ENCODE measurements around the gene ITGA1.

ITGA1 gene

DNA sequence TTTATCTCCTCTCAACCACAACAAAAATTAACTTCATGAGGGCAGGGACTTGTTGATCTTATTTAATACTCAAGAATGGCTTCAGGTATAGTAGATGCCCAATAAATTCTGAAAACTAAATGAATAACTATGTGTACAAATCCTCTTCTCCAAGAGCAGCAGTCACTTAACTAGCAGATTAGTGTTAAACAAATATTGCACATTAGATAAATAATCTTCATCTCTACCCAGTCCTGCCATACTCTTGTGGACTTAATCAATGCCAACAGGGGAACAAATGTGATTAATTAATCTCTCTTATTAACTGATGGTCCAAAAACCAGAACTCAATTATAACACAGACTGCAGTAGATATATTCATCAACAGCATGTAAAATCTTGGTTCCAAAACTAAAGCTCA is 15.0 kb upstream of the ITGA1 start:
- no peak for DNase-seq

DNA sequence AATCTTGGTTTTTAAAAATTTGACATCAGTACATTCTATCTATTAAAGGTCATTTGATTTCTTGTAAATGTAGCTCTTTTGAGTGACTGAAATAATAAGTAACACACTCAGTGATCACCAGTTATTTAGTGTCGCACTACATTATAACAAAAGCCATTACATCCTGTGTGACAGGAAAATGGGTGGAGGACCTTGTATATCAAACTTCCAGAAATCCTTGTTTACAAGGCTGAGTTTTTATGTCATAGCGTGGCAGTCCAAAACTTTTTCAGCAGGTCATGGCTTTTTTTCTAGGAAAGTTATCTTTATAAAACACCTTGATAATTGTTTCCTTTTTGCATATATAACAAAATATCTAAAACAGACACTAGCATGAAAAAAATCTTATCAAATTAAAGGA is 14.4 kb upstream of the ITGA1 start:
- DNase-seq, result no peak

DNA sequence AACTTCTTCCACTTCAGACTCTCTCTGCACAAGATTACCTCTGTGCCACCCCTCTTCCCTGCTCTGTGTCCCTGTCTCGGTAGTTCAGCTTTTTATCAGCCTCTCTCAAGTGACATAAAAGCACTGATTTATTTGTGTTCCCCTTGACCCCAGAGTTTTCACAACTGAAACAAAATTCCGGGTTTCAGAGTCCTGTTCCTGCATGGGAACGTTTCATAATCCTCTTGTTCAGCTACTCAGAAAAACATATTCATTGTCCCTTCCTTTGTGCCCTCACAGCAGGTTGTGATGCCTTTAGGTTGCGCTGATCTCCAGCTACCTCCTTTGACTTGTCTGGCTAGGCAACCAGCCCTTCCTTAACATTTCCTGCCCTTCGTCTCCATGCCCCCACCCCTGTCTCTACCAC is 13.7 kb upstream of the ITGA1 start:
- no peak for DNase-seq

DNA sequence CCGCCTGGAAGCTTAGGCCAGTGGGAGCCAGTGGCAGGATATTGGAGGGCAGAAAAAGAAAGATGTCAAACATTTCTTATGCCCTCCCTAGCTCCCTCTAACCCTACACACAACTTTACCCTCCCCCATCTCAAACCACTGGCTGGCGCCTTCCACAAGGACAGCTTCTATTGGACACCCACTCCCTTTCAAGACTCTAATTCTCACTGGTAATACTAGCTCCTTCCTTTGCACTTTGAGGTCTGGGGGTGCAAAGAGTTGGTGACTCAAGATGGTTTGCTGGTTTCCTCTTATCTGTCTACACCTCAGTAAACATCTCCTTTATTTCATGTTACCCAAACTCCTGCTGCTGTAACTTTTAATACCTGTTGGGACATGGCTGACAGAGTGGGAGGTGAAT is 11.6 kb upstream of the ITGA1 start:
- DNase-seq, result no peak

DNA sequence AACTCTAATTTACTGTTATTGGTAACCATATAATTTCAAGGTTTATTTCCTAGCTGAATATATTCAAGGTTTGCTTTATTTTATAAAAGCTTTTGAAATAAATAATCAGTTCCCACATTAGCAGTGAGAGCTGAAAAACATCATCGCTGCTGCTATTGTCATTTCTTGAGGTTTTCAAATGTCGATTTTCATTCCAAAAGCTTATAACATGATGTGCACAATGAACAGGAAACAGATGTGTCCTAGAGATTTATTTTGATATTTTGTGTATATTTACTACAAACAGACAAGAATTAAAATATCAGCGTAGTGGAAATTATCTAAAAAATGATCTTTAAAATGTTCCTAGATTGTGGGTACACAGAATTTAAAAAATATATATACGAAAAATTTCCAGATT is 10.5 kb upstream of the ITGA1 start:
- DNase-seq, result no peak

DNA sequence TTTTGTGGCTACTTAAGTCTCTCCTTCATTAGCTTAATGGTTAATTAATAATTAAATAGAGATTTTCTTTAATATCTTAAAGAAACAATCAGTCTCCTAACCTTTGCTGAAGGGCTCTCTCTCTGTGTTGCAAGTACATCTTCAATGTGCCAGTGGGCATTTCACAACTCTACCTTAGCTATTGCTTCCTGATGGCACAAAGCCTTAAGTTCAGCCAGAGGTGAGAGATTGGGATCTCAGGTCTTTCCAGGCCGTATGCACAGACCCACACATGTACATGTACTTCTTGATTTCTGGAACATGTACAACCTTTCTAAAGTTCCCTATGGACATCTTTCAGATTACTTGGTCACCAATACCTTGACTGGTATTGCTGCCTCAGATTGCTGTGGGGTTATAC is 8.9 kb upstream of the ITGA1 start:
- no peak for DNase-seq

DNA sequence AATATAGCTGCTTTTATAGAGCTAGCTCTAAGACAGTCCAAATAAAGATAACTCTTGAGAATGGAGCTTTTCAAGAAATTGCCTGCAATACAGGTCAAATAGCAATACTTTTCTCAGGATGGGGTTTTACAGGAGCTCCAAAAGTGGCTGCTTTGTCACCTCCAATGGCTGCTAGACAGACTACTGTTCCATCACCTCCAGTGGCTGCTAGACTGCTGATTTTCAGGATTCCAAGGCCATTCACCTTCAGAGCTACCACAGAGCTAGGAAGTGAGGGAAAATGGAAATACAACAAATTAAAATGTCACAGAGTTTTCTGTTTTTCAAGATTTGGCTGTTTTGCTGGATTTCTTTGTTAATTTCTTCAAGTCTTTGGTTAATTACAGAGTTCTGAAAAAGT is 8.5 kb upstream of the ITGA1 start:
- no peak for DNase-seq

DNA sequence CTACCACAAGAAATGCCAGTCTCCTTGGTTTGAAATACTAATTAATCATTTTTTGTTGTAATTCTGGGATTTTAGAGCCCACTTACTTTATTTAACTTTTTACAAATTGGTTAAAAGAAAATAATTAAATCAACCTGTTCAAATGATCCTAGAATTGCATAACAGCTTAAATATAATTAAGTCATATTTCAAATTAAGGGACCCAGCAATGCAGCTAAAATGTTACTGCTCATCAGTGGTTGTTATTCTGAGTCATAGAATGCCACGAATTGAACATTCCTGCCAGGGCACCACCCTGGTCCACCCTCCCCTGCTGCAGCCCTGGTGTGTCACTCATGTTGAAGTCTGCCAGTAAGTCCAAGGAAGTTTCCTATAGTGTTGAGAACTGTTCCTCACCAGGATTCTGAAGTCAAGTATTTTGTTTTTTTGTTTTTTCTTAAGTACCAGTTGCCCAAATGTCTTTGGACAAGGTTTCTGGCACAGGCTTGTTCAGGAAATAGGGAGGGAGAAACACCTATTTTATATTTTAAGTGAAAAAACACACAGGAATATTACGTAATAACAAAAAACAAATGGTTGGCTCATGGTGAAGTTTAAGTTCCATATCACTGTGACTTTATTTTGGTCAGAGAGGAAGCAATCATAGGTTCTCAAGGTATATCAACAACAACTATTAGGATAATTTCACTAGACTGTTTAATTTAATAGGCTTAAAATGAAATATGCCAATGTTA is 4.3 kb upstream of the ITGA1 start:
- peak; percentile 14 for DNase-seq

DNA sequence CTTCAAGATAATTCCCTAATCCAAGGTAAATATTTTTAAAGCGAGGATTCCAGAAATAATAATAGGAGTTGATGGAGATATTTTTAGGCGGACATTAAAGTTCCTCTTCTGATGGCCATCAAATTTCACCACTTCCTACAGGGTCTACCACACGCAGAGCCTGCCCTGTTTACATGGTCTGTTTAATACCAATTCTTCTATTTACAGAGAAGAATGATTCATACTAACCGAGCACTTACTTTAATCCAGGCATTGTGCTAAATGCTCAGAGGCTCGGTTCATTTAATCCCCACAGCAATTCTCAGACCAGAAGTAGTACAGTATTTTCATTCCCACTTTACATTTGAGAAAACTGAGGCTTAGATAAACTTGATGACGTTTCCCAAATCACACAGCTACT is 3.0 kb upstream of the ITGA1 start:
- DNase-seq, result peak; percentile 88

DNA sequence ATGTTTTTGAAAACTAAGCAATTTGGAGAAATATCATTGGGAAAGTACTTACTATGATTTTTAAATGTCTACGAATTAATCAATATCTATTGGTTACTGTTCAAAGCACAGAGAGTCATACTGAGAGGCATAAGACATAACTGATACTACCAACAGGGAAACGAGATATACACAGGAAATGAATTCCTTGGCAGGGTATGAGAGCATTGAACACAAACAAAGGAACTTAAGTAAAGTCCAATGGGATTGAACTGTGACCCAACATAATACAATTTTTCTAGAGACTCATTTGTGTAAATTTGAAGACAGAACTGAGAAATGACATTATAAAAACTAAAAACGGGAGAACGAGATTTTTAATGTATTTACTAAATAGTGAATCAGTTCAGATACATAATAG is 1.3 kb upstream of the ITGA1 start:
- no peak for DNase-seq

DNA sequence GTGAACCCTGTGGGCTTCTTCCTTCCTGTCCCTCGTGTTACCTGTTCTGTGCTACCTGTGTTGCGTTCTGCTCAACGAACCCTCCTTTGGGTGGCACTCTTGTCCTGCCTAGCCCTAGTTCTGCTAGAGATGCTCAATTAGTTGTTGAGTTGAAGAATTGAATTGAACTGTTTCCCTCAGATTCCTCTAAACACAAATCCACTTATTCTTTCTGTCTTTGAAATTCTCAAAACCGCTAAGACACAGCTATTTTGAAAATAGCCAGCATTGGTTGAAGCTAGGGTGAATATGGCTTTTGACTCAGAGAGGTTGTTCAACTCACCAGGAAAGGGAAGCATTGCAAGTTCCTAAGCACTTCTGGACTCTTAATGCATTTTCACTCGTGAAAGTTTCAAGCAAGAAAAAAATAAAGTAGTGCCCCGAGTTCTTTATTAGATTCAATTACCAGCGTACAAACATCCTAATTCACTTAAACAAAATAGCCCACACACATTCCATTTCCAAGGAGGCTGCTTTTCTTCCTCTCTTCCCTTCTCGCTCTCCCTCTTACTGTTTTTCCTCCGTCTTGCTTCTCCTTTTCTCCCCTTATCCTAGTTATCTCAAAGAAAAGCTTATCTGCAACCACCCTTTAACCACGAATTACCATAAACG is 642 bp upstream of the ITGA1 start:
- peak; percentile 22 for DNase-seq

DNA sequence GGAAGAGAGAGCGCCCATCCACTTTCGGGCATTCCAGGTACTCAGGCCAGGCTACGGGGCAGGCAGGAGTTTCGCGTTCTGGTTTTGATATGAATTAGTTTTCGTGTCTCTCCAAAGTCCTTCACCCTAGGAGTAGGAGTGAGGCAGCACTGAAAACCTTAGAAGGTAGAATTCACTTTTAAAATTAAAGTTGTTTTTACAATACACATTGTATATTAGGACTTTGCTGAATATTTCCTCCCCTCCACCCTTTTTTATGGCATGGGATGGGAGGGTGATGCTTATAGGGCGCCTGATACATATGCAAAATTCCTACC is 747 bp downstream of the ITGA1 start:
- no peak for DNase-seq

DNA sequence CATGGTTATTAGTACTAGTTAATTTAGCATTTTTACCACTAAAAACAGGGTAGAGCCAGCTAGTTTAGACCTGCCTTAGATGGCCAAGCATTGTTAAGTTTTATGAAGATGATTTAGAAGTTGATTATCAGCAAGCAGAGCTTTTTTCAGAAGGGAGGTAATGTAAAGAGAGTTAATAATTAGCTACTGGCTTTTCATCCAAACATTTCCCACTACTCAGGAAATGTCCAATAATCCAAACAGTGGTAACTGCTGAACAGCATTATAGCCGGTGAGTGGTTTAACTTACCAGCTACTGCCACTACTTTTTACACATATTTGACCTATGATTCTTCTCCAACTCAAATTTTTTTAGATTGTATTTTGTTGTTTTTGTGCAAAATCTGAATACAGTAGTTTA is 1.7 kb downstream of the ITGA1 start:
- no peak for DNase-seq

DNA sequence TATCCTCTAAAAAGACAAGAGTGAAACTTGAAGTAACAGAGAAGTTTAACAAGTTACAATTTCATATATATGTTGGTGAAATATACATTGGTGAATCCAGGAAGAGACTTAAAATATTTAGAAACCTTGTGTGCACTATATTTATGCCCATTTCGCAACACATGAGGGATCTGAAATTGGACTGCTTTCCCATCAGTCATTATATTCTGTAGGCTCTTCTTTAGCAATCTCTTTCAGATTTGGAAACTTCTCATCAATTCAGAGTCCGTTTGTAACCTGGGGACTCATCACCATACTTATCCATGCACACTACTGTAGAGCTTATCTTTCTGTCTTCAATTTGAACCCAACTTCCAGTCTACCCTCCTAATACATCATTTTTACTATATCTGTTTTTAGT is 2.1 kb downstream of the ITGA1 start:
- DNase-seq, result peak; percentile 85

DNA sequence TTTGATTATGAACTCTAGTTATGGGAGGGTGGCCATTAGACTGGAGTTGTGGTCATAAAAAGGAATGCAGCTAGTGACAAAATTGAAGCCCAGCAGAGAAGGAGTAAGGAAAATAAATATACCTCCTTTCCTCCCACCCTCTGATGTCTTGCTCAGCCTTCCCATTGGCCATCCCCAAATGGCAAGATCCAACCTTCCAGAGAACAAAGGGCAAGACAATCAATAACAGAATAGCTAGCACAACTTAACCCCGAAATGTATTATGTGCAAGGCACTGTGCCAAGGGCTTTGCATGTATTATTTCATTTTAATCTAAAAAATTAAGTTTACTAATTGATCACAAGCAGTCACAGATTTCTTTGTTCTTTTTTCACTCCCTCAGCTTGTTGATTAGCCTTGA is 3.6 kb downstream of the ITGA1 start:
- DNase-seq, result no peak

DNA sequence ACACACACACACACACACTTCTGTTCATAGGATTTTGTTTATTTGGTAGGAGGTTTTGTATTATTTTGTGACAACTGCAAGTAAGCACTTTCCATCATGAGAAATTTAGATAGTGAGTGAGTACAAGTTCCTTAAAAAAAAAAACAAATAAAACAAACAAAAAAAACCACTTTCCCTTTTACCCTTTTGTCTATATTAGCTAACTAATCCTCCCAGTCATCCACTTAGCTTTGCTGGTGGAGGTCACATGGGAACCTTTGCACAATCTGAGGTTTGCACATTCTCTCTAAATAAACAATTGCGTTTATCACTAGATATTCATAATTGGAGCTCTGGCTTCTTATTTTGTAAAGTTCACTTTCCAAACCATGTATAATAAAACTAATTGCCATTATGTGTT is 6.8 kb downstream of the ITGA1 start:
- no peak for DNase-seq

DNA sequence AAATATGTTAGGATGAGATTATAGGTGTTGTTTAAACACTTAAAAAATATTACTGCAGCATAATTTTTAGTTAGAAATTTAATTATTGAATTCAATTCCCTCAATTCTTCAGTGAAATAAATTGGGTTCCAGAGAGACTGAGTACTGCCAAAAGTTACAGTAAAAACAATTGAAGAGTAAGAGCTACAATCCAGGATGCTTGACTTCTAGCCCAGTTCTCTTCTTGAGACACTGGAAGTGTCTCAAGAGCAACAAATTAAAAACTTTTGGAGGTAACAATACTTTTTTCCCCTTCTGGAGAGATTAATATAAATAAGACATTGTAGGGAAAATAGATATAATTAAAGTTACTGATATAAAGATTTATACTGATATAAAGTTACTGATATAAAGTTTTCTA is 8.3 kb downstream of the ITGA1 start:
- no peak for DNase-seq

DNA sequence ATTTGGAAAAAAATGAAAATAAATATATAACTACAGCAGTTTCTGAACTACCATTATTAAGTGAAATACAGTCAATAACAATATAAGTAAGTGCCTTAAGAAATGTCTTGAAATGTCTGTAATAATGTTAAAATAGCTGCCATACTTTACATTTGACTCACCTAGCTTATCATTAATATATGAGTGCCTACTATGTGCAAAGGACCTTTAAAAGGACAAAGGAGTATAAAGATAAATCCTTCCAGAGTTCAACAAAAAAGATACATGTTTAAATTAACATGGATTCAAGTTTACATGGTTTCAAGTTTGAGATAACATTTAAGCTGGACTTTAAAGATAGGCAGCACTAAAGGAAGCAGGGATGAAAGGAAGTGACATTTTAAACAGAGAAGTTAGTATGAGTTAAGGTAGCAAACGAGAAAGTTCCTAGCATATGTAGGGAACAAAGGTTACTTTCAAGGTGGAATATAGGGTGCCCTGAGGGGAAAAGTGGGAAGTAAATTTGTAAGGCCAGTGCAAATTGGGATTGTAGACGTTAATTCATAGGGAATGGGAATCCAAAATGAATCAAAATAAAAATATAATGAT is 8.9 kb downstream of the ITGA1 start:
- no peak for DNase-seq

DNA sequence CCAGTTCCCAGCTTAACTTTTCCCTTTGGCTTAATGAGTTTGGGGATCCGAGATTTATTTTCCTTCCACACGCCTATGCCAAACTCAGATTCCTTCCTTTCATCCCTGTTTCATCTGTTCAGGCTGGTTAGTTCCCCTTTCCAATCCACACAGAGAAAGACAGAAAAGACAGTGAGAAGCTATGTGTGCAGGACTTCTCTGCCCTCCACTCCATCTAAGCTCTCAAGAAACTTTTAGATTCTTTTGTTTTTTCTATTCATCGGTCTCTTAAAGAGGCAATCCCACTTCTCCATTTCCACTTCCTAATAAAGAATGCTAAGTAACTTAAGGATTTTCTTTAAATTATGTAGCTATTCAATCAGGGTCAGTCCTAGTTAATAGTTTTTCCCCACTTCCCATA is 11.2 kb downstream of the ITGA1 start:
- peak; percentile 60 for DNase-seq

DNA sequence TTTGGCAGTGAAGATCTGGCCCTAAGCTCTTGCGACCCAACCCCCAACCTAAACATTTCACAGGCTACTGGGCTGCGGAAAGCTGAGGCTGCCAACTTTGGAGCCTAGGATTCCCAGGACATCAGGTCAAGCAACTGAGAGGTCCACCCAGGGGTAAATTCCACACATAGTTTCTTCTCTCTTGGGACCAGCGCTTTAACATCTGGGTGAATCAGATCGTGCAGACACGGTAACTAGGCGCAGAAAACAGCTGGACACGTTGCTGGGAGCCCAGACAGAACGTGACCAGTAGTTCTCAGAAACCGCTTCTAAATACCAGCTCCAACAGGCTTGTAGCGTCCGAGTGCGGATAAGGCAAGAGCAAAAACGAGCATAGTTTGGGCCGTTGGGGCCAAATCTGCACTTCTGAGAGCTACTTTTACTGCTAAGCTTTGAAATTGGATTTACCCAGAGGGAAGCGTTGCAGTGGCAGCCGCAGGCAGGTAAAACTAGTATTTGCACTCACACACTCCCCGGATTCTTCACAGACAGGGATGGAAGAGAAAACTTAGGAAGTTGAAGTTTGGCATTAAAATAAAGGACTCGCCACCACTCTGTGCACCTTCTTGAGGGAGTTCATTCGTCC is 11.8 kb downstream of the ITGA1 start:
- DNase-seq, result no peak

DNA sequence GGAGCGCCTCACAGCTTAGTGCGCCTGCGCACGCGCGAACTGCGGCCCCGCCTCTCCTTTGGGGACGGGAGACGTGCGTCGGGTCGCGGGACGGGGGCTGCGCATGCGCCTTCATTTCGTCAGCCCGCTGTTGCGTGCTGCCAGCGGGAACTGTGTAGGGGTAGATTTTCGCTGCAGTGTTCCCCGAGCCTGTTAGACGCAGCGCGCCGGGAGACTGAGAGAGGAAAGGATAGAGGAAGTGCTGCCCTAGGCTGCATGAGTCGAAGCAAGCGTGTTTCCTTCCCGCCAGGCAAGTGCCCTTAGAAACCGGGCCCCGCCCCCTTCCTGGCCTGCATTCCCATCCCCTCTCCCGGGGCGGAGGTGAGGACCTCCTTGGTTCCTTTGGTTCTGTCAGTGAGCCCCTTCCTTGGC is 12.3 kb downstream of the ITGA1 start:
- peak; percentile 98 for DNase-seq

DNA sequence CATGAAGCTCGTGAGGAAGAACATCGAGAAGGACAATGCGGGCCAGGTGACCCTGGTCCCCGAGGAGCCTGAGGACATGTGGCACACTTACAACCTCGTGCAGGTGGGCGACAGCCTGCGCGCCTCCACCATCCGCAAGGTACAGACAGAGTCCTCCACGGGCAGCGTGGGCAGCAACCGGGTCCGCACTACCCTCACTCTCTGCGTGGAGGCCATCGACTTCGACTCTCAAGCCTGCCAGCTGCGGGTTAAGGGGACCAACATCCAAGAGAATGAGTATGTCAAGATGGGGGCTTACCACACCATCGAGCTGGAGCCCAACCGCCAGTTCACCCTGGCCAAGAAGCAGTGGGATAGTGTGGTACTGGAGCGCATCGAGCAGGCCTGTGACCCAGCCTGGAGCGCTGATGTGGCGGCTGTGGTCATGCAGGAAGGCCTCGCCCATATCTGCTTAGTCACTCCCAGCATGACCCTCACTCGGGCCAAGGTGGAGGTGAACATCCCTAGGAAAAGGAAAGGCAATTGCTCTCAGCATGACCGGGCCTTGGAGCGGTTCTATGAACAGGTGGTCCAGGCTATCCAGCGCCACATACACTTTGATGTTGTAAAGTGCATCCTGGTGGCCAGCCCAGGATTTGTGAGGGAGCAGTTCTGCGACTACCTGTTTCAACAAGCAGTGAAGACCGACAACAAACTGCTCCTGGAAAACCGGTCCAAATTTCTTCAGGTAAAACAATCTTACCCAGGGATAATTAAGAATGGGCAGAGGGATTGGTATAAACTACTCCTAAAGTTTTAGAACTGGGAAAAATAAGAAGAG is 12.9 kb downstream of the ITGA1 start:
- peak; percentile 28 for DNase-seq

DNA sequence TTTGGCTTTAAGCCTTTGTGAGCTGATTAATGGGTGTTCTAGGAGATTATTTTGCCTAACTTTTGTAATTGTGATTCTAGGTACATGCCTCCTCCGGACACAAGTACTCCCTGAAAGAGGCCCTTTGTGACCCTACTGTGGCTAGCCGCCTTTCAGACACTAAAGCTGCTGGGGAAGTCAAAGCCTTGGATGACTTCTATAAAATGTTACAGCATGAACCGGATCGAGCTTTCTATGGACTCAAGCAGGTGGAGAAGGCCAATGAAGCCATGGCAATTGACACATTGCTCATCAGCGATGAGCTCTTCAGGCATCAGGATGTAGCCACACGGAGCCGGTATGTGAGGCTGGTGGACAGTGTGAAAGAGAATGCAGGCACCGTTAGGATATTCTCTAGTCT is 13.6 kb downstream of the ITGA1 start:
- DNase-seq, result no peak
